GM23338 (cell line): ENCODE measurements around the gene SLC35F6. TPM values are rescaled to one million over a fixed set of nuclear protein-coding genes. Genes with fewer than 3 reads are reported as not detected.

Experiments used
- ATAC-seq: fragments of 200-7000 bp; cut with Tn5 transposase; 3 replicates; pipeline ENCODE4 v1.9.1; 2020
- DNase-seq: peaks from one replicate; pipeline ENCODE4 v3.0.0-alpha.2; 2015; ENCODE audit warnings: low spot score
- H2AFZ ChIP-seq: fragments of 200-600 bp; sonication (generic); 2 replicates; pipeline ENCODE4 v1.8.0; 2016; ENCODE audit warnings: antibody characterized with exemption, mild to moderate bottlenecking, moderate library complexity
- H3F3A ChIP-seq: fragments of 200-600 bp; sonication (generic); replicated peaks from 2 replicates; pipeline ENCODE4 v1.8.0; 2017; ENCODE audit warnings: antibody characterized with exemption, mixed run types, low read depth
- H3K27ac ChIP-seq: fragments of 200-600 bp; sonication (generic); 2 replicates; pipeline ENCODE4 v1.6.1; 2016; ENCODE audit warnings: low read depth
- H3K27me3 ChIP-seq: fragments of 200-600 bp; sonication (generic); 2 replicates; pipeline ENCODE4 v1.8.0; 2016; ENCODE audit warnings: mild to moderate bottlenecking, mixed run types, moderate library complexity; ENCODE audit not compliant: insufficient read depth
- H3K36me3 ChIP-seq: fragments of 200-600 bp; sonication (generic); 2 replicates; pipeline ENCODE4 v1.8.0; 2016; ENCODE audit warnings: mild to moderate bottlenecking; ENCODE audit not compliant: insufficient read depth
- H3K4me1 ChIP-seq: fragments of 200-600 bp; sonication (generic); 2 replicates; pipeline ENCODE4 v1.8.0; 2016; ENCODE audit warnings: mild to moderate bottlenecking, moderate library complexity; ENCODE audit not compliant: insufficient read depth
- H3K4me2 ChIP-seq: fragments of 200-600 bp; sonication (generic); 2 replicates; pipeline ENCODE4 v1.7.1; 2017; ENCODE audit warnings: mixed run types
- H3K4me3 ChIP-seq: fragments of 200-600 bp; sonication (generic); 2 replicates; pipeline ENCODE4 v1.6.1; 2016; ENCODE audit warnings: mixed run types
- H3K79me2 ChIP-seq: fragments of 200-600 bp; sonication (generic); replicated peaks from 2 replicates; pipeline ENCODE4 v1.8.0; 2017; ENCODE audit warnings: mild to moderate bottlenecking; ENCODE audit not compliant: insufficient read depth
- H3K9me2 ChIP-seq: fragments of 200-600 bp; sonication (generic); 2 replicates; pipeline ENCODE4 v1.8.0; 2017; ENCODE audit not compliant: insufficient read depth
- H4K20me1 ChIP-seq: fragments of 200-600 bp; sonication (generic); replicated peaks from 2 replicates; pipeline ENCODE4 v1.8.0; 2017; ENCODE audit warnings: mild to moderate bottlenecking; ENCODE audit not compliant: insufficient read depth
- H3K27ac Mint-ChIP-seq: 2 replicates; pipeline ENCODE4 v1.8.0; 2020; ENCODE audit warnings: inconsistent platforms, mild to moderate bottlenecking, moderate library complexity, mixed read lengths
- H3K27me3 Mint-ChIP-seq: 3 replicates; pipeline ENCODE4 v1.8.0; 2022; ENCODE audit warnings: low read depth, mild to moderate bottlenecking, moderate library complexity, mixed read lengths, inconsistent platforms; ENCODE audit not compliant: insufficient read depth, poor library complexity
- H3K36me3 Mint-ChIP-seq: 3 replicates; pipeline ENCODE4 v1.8.0; 2021; ENCODE audit warnings: low read depth, mild to moderate bottlenecking, inconsistent platforms, moderate library complexity, mixed read lengths
- H3K4me1 Mint-ChIP-seq: 3 replicates; pipeline ENCODE4 v1.8.0; 2020; ENCODE audit warnings: mild to moderate bottlenecking, inconsistent platforms, mixed read lengths
- H3K4me3 Mint-ChIP-seq: 3 replicates; pipeline ENCODE4 v1.8.0; 2021; ENCODE audit warnings: moderate library complexity, mild to moderate bottlenecking, inconsistent platforms, mixed read lengths
- H3K9me3 Mint-ChIP-seq: 3 replicates; pipeline ENCODE4 v1.8.0; 2020; ENCODE audit warnings: moderate library complexity, mild to moderate bottlenecking, inconsistent platforms, mixed read lengths
- CREB1 ChIP-seq: fragments of 250-450 bp; sonication (Bioruptor Pico); IDR thresholded peaks from 2 replicates; pipeline ENCODE4 v1.5.0; 2020; ENCODE audit warnings: low read depth, mild to moderate bottlenecking, moderate library complexity
- EZH2 ChIP-seq: fragments of 200-600 bp; sonication (generic); IDR thresholded peaks from one replicate; pipeline ENCODE4 v1.8.0; 2017; ENCODE audit warnings: antibody characterized with exemption, mild to moderate bottlenecking, low read depth; ENCODE audit not compliant: unreplicated experiment
- EZH2phosphoT487 ChIP-seq: fragments of 200-600 bp; sonication (generic); IDR thresholded peaks from one replicate; pipeline ENCODE4 v1.8.1; 2018; ENCODE audit warnings: antibody characterized with exemption; ENCODE audit not compliant: unreplicated experiment
- JUNB ChIP-seq: IDR thresholded peaks from one replicate; pipeline ENCODE4 v1.6.1; 2016; ENCODE audit warnings: antibody characterized with exemption; ENCODE audit not compliant: unreplicated experiment
- NANOG ChIP-seq: IDR thresholded peaks from 2 replicates; pipeline ENCODE4 v1.6.1; 2016; ENCODE audit warnings: antibody characterized with exemption, borderline replicate concordance
- POLR2AphosphoS5 ChIP-seq: IDR thresholded peaks from 2 replicates; pipeline ENCODE4 v1.6.1; 2016; ENCODE audit warnings: antibody characterized with exemption, low read depth
- REST ChIP-seq: IDR thresholded peaks from one replicate; pipeline ENCODE4 v1.6.1; 2018; ENCODE audit warnings: antibody characterized with exemption; ENCODE audit not compliant: unreplicated experiment
- STAT1 ChIP-seq: IDR thresholded peaks from one replicate; pipeline ENCODE4 v1.6.1; 2016; ENCODE audit warnings: antibody characterized with exemption; ENCODE audit not compliant: unreplicated experiment
- ZNF114 ChIP-seq: fragments of 250-450 bp; sonication (Bioruptor Pico); IDR thresholded peaks from 2 replicates; pipeline ENCODE4 v1.5.0; 2020; ENCODE audit warnings: mild to moderate bottlenecking, moderate library complexity
- ZNF331 ChIP-seq: fragments of 250-450 bp; sonication (Bioruptor Pico); IDR thresholded peaks from 2 replicates; pipeline ENCODE4 v1.5.0; 2020; ENCODE audit warnings: low read depth, mild to moderate bottlenecking, moderate library complexity
- polyA plus RNA-seq: library from polyadenylated mRNA; unstranded; fragments of >200 nt; fragmentation: Nextera tagmentation; extraction: Ambion mirVana; gene quantifications from 2 replicates; pipeline ENCODE4 v1.2.1, GENCODE V29; 2016
- total RNA-seq: library from RNA; depleted of rRNA; stranded (reverse); fragments of >200 nt; shearing (Covaris generic); gene quantifications from 2 replicates; pipeline ENCODE4 v1.2.3, GENCODE V29; 2014
- TF ChIP-seq, protein P1 (sequence below): IDR thresholded peaks from 2 replicates; pipeline ENCODE4 v1.6.1; 2016; ENCODE audit warnings: antibody characterized with exemption
- TF ChIP-seq, protein P2 (sequence below): fragments of 250-450 bp; sonication (Bioruptor Pico); IDR thresholded peaks from 2 replicates; pipeline ENCODE4 v1.5.0; 2020; ENCODE audit warnings: mild to moderate bottlenecking, moderate library complexity
- TF ChIP-seq, protein P3 (sequence below), 2 experiments: fragments of 200-600 bp in 1 of 2; sonication (generic) in 1 of 2; conservative IDR thresholded peaks; 2 replicates each; pipeline versions ENCODE4 v1.5.1 to v1.6.1; 2016 to 2017; ENCODE audit warnings: antibody characterized with exemption in 2 of 2, low read depth in 2 of 2, mild to moderate bottlenecking in 2 of 2, moderate library complexity in 1 of 2

SLC35F6 gene
- total and polyA plus RNA-seq, 2 experiments from 2014 or later: 6.0 to 15.0 TPM

DNA sequence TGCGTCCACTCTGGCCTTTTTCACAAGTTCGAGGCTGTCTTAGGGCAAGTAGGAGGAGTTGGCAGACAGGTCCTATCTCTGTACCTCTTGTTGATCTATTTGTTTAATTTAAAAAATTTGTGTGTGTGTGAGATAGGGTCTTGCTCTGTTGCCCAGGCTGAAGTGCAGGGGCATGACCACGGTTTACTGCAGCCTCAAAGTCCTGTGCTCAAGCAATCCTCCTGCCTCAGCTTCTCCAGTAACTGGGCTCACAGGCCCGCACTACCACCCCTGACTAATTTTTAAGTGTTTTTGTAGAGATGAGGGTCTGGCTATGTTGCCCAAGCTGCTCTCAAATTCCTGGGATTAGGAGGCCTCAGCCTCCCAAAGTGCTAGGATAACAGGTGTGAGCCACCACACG lies 4.2 kb upstream of the SLC35F6 start:
- no peaks in the 10 kb centered on the region for H3K36me3 Mint-ChIP-seq
- H4K20me1 ChIP-seq: no peaks in the 10 kb centered on the region
- no peak overlapping the region for H3K27ac Mint-ChIP-seq
- ATAC-seq (no peak), DNase-seq (no peak)
- no peaks in the 10 kb centered on the region for H3K79me2 ChIP-seq
- no peaks in the 10 kb centered on the region for H3K9me2 ChIP-seq
- no peak overlapping the region for H3K4me3 Mint-ChIP-seq
- H3K9me3 Mint-ChIP-seq: no peaks in the 10 kb centered on the region
- no peaks in the 10 kb centered on the region for H3K36me3 ChIP-seq
- no peak overlapping the region for H2AFZ ChIP-seq
- no peaks in the 10 kb centered on the region; the same call in 1 of the 2 replicates for H3F3A ChIP-seq
- no peak for TF ChIP-seq POLR2AphosphoS5
- TF ChIP-seq ZNF331: no peak
- TF ChIP-seq NANOG: no peak
- TF ChIP-seq EZH2: no peak
- TF ChIP-seq, protein P1, sequence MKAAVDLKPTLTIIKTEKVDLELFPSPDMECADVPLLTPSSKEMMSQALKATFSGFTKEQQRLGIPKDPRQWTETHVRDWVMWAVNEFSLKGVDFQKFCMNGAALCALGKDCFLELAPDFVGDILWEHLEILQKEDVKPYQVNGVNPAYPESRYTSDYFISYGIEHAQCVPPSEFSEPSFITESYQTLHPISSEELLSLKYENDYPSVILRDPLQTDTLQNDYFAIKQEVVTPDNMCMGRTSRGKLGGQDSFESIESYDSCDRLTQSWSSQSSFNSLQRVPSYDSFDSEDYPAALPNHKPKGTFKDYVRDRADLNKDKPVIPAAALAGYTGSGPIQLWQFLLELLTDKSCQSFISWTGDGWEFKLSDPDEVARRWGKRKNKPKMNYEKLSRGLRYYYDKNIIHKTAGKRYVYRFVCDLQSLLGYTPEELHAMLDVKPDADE: no peak
- TF ChIP-seq JUNB: no peak
- no peak for TF ChIP-seq CREB1 (CRISPR knock-in tag)
- TF ChIP-seq, protein P2, sequence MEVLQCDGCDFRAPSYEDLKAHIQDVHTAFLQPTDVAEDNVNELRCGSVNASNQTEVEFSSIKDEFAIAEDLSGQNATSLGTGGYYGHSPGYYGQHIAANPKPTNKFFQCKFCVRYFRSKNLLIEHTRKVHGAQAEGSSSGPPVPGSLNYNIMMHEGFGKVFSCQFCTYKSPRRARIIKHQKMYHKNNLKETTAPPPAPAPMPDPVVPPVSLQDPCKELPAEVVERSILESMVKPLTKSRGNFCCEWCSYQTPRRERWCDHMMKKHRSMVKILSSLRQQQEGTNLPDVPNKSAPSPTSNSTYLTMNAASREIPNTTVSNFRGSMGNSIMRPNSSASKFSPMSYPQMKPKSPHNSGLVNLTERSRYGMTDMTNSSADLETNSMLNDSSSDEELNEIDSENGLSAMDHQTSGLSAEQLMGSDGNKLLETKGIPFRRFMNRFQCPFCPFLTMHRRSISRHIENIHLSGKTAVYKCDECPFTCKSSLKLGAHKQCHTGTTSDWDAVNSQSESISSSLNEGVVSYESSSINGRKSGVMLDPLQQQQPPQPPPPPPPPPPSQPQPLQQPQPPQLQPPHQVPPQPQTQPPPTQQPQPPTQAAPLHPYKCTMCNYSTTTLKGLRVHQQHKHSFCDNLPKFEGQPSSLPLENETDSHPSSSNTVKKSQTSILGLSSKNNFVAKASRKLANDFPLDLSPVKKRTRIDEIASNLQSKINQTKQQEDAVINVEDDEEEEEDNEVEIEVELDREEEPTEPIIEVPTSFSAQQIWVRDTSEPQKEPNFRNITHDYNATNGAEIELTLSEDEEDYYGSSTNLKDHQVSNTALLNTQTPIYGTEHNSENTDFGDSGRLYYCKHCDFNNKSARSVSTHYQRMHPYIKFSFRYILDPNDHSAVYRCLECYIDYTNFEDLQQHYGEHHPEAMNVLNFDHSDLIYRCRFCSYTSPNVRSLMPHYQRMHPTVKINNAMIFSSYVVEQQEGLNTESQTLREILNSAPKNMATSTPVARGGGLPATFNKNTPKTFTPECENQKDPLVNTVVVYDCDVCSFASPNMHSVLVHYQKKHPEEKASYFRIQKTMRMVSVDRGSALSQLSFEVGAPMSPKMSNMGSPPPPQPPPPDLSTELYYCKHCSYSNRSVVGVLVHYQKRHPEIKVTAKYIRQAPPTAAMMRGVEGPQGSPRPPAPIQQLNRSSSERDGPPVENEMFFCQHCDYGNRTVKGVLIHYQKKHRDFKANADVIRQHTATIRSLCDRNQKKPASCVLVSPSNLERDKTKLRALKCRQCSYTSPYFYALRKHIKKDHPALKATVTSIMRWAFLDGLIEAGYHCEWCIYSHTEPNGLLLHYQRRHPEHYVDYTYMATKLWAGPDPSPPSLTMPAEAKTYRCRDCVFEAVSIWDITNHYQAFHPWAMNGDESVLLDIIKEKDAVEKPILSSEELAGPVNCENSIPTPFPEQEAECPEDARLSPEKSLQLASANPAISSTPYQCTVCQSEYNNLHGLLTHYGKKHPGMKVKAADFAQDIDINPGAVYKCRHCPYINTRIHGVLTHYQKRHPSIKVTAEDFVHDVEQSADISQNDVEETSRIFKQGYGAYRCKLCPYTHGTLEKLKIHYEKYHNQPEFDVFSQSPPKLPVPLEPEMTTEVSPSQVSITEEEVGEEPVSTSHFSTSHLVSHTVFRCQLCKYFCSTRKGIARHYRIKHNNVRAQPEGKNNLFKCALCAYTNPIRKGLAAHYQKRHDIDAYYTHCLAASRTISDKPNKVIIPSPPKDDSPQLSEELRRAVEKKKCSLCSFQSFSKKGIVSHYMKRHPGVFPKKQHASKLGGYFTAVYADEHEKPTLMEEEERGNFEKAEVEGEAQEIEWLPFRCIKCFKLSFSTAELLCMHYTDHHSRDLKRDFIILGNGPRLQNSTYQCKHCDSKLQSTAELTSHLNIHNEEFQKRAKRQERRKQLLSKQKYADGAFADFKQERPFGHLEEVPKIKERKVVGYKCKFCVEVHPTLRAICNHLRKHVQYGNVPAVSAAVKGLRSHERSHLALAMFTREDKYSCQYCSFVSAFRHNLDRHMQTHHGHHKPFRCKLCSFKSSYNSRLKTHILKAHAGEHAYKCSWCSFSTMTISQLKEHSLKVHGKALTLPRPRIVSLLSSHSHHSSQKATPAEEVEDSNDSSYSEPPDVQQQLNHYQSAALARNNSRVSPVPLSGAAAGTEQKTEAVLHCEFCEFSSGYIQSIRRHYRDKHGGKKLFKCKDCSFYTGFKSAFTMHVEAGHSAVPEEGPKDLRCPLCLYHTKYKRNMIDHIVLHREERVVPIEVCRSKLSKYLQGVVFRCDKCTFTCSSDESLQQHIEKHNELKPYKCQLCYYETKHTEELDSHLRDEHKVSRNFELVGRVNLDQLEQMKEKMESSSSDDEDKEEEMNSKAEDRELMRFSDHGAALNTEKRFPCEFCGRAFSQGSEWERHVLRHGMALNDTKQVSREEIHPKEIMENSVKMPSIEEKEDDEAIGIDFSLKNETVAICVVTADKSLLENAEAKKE (CRISPR knock-in tag): no peak
- TF ChIP-seq EZH2phosphoT487: no peak
- TF ChIP-seq, protein P3, sequence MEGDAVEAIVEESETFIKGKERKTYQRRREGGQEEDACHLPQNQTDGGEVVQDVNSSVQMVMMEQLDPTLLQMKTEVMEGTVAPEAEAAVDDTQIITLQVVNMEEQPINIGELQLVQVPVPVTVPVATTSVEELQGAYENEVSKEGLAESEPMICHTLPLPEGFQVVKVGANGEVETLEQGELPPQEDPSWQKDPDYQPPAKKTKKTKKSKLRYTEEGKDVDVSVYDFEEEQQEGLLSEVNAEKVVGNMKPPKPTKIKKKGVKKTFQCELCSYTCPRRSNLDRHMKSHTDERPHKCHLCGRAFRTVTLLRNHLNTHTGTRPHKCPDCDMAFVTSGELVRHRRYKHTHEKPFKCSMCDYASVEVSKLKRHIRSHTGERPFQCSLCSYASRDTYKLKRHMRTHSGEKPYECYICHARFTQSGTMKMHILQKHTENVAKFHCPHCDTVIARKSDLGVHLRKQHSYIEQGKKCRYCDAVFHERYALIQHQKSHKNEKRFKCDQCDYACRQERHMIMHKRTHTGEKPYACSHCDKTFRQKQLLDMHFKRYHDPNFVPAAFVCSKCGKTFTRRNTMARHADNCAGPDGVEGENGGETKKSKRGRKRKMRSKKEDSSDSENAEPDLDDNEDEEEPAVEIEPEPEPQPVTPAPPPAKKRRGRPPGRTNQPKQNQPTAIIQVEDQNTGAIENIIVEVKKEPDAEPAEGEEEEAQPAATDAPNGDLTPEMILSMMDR (conservative IDR thresholded peaks at IDR 0.05; ENCODE audit: low read depth in 2 of 2): no peak
- no peak for TF ChIP-seq REST
- TF ChIP-seq STAT1: no peak
- no peak for TF ChIP-seq ZNF114 (CRISPR knock-in tag)
- H3K4me1 ChIP-seq: peaks cover 9% of the 10 kb centered on the region
- peaks cover 36% of the 10 kb centered on the region for H3K4me1 Mint-ChIP-seq
- H3K27me3 Mint-ChIP-seq: peaks cover 10% of the 10 kb centered on the region
- H3K27ac ChIP-seq: no peak overlapping the region
- H3K4me3 ChIP-seq: no peak overlapping the region
- H3K27me3 ChIP-seq: peaks cover 5% of the 10 kb centered on the region; the same call in 1 of the 2 replicates
- no peak overlapping the region for H3K4me2 ChIP-seq
